IMR-90 (cell line): ENCODE data around the gene MGST2. TPM values are rescaled to one million over a fixed set of nuclear protein-coding genes. Genes with fewer than 3 reads are reported as not detected.
A peak's percentile ranks its signal among the peaks of the same experiment; 100 is the strongest.

Source experiments
- ATAC-seq: fragments of 200-7000 bp; cut with Tn5 transposase; 2 replicates; pipeline ENCODE4 v1.9.1; 2020; ENCODE audit warnings: low read depth, mild to moderate bottlenecking, moderate library complexity
- BruUV-seq: library from RNA; stranded (reverse); fragments of 400-500 nt; replicated peaks from 2 replicates; lab custom pipeline; 2021; lab: Mats Ljungman, UMichigan
- CTCF ChIA-PET: fragments of 300-600 bp; formaldehyde crosslinking; extraction: SDS; loops from one replicate; lab custom pipeline; 2021; ENCODE audit warnings: antibody characterized with exemption; lab: Yijun Ruan, JAX
- POLR2A ChIA-PET: fragments of 300-600 bp; sonication (Branson Sonifier 250); formaldehyde crosslinking; loops from one replicate; lab custom pipeline; 2022; ENCODE audit warnings: antibody characterized with exemption; ENCODE audit not compliant: unreplicated experiment; lab: Charles Lee
- DNase-seq: peaks from one replicate; pipeline ENCODE4 v3.0.0; 2013
- H2AFZ ChIP-seq: replicated peaks from 2 replicates; pipeline ENCODE3; 2013; ENCODE audit warnings: low read length, mild to moderate bottlenecking; ENCODE audit not compliant: poor library complexity
- H2AK5ac ChIP-seq: 2 replicates; pipeline ENCODE4 v1.6.1; 2013; ENCODE audit warnings: low read depth, low read length, inconsistent platforms
- H2AK9ac ChIP-seq: replicated peaks from 2 replicates; pipeline ENCODE3; 2013; ENCODE audit warnings: mild to moderate bottlenecking, low read depth, low read length, moderate library complexity; ENCODE audit not compliant: poor library complexity
- H2BK120ac ChIP-seq: 2 replicates; pipeline ENCODE4 v1.6.1; 2013; ENCODE audit warnings: low read depth, low read length, inconsistent platforms
- H2BK15ac ChIP-seq: 3 replicates; pipeline ENCODE4 v1.6.1; 2013; ENCODE audit warnings: low read depth, low read length, inconsistent platforms
- H2BK20ac ChIP-seq: 2 replicates; pipeline ENCODE4 v1.6.1; 2013; ENCODE audit warnings: low read depth, mild to moderate bottlenecking, inconsistent platforms, low read length, moderate library complexity
- H2BK5ac ChIP-seq: 2 replicates; pipeline ENCODE4 v1.6.1; 2013; ENCODE audit warnings: mild to moderate bottlenecking, low read depth, low read length, inconsistent platforms; ENCODE audit not compliant: poor library complexity, severe bottlenecking
- H3K14ac ChIP-seq: replicated peaks from 2 replicates; pipeline ENCODE4 v1.6.1; 2013; ENCODE audit warnings: low read depth, low read length, inconsistent platforms
- H3K18ac ChIP-seq: 2 replicates; pipeline ENCODE4 v1.6.1; 2013; ENCODE audit warnings: low read depth, low read length, control low read depth
- H3K23ac ChIP-seq: 2 replicates; pipeline ENCODE4 v1.6.1; 2013; ENCODE audit warnings: low read depth, low read length, inconsistent platforms
- H3K27ac ChIP-seq: 2 replicates; pipeline ENCODE4 v1.5.1; 2013; ENCODE audit warnings: mild to moderate bottlenecking, control low read depth, low read length; ENCODE audit not compliant: insufficient read depth
- H3K27me3 ChIP-seq: 2 replicates; pipeline ENCODE4 v1.6.1; 2013; ENCODE audit warnings: low read length; ENCODE audit not compliant: control insufficient read depth, insufficient read depth
- H3K36me3 ChIP-seq: 2 replicates; pipeline ENCODE4 v1.6.1; 2013; ENCODE audit warnings: low read length, mixed read lengths; ENCODE audit not compliant: control insufficient read depth, insufficient read depth
- H3K4ac ChIP-seq: 2 replicates; pipeline ENCODE4 v1.6.1; 2013; ENCODE audit warnings: low read depth, low read length, inconsistent platforms
- H3K4me1 ChIP-seq: 2 replicates; pipeline ENCODE4 v1.6.1; 2013; ENCODE audit warnings: low read length, mixed read lengths; ENCODE audit not compliant: control insufficient read depth, insufficient read depth
- H3K4me2 ChIP-seq: 2 replicates; pipeline ENCODE4 v1.6.1; 2013; ENCODE audit warnings: low read depth, mild to moderate bottlenecking, control low read depth, low read length, moderate library complexity
- H3K4me3 ChIP-seq: 2 replicates; pipeline ENCODE4 v1.5.1; 2013; ENCODE audit warnings: low read depth, mild to moderate bottlenecking, control low read depth, low read length, moderate library complexity; ENCODE audit not compliant: insufficient read depth
- H3K56ac ChIP-seq: 2 replicates; pipeline ENCODE4 v1.6.1; 2013; ENCODE audit warnings: low read length, inconsistent platforms; ENCODE audit not compliant: insufficient read depth; ENCODE audit errors: extremely low read depth
- H3K79me1 ChIP-seq, 2 experiments: 2 replicates each; pipeline ENCODE4 v1.6.1; 2013; ENCODE audit warnings: low read length in 2 of 2, inconsistent platforms in 1 of 2, low read depth in 1 of 2
- H3K9ac ChIP-seq: 2 replicates; pipeline ENCODE4 v1.6.1; 2013; ENCODE audit warnings: low read depth, low read length, control low read depth
- H3K9me1 ChIP-seq: 2 replicates; pipeline ENCODE4 v1.6.1; 2013; ENCODE audit warnings: low read length, inconsistent platforms; ENCODE audit not compliant: insufficient read depth
- H3K9me3 ChIP-seq: 2 replicates; pipeline ENCODE4 v1.6.1; 2013; ENCODE audit warnings: low read length; ENCODE audit not compliant: control insufficient read depth, insufficient read depth
- H4K20me1 ChIP-seq: 2 replicates; pipeline ENCODE4 v1.6.1; 2013; ENCODE audit warnings: low read length, inconsistent platforms; ENCODE audit not compliant: insufficient read depth
- H4K5ac ChIP-seq: 2 replicates; pipeline ENCODE4 v1.6.1; 2013; ENCODE audit warnings: mild to moderate bottlenecking, low read depth, low read length, control low read depth
- H4K8ac ChIP-seq, 2 experiments: 2 replicates each; pipeline ENCODE4 v1.6.1; 2013; ENCODE audit warnings: low read depth in 2 of 2, low read length in 2 of 2, control low read depth in 1 of 2, inconsistent platforms in 1 of 2
- H4K91ac ChIP-seq: 2 replicates; pipeline ENCODE4 v1.6.1; 2013; ENCODE audit warnings: low read depth, low read length, inconsistent platforms; ENCODE audit not compliant: insufficient read depth
- BHLHE40 ChIP-seq: fragments of 150-350 bp; IDR thresholded peaks from 2 replicates; pipeline ENCODE4 v1.6.1; 2016; ENCODE audit warnings: mild to moderate bottlenecking, low read depth, low read length
- CEBPB ChIP-seq: IDR thresholded peaks from 2 replicates; pipeline ENCODE4 v1.6.1; 2012; ENCODE audit warnings: low read depth, low read length, improper control_type of control experiment
- CHD1 ChIP-seq: IDR thresholded peaks from 2 replicates; pipeline ENCODE4 v1.6.1; 2012; ENCODE audit warnings: low read depth, low read length, improper control_type of control experiment
- CTCF ChIP-seq: conservative IDR thresholded peaks from 2 replicates; pipeline ENCODE4 v1.5.1; 2012; ENCODE audit warnings: mild to moderate bottlenecking, low read depth, low read length, improper control_type of control experiment
- FOS ChIP-seq: fragments of 150-350 bp; IDR thresholded peaks from 2 replicates; pipeline ENCODE4 v1.6.1; 2016; ENCODE audit warnings: low read depth, low read length
- MAFK ChIP-seq: IDR thresholded peaks from 2 replicates; pipeline ENCODE4 v1.6.1; 2012; ENCODE audit warnings: low read depth, low read length, improper control_type of control experiment
- MAZ ChIP-seq: IDR thresholded peaks from 2 replicates; pipeline ENCODE4 v1.6.1; 2012; ENCODE audit warnings: low read depth, mild to moderate bottlenecking, low read length, improper control_type of control experiment, moderate library complexity, borderline replicate concordance
- NFE2L2 ChIP-seq: fragments of 150-350 bp; IDR thresholded peaks from 2 replicates; pipeline ENCODE4 v1.6.1; 2016; ENCODE audit warnings: low read depth, mild to moderate bottlenecking, low read length
- POLR2A ChIP-seq: IDR thresholded peaks from 2 replicates; pipeline ENCODE4 v1.6.1; 2012; ENCODE audit warnings: mild to moderate bottlenecking, low read depth, low read length
- RAD21 ChIP-seq: IDR thresholded peaks from 2 replicates; pipeline ENCODE4 v1.6.1; 2012; ENCODE audit warnings: low read length, improper control_type of control experiment
- RCOR1 ChIP-seq: IDR thresholded peaks from 2 replicates; pipeline ENCODE4 v1.6.1; 2012; ENCODE audit warnings: mild to moderate bottlenecking, low read length, improper control_type of control experiment; ENCODE audit not compliant: insufficient replicate concordance
- RFX5 ChIP-seq: IDR thresholded peaks from 2 replicates; pipeline ENCODE4 v1.8.0; 2012; ENCODE audit warnings: low read depth, mild to moderate bottlenecking, low read length, moderate library complexity
- WGBS, 2 experiments: methylation state at CpG; one replicate each; pipeline versions ENCODE4 v1.1.5 to v1.1.7; 2013; ENCODE audit warnings: missing lambda C conversion rate in 2 of 2; ENCODE audit not compliant: insufficient read length in 1 of 2; ENCODE audit errors: extremely low coverage in 2 of 2; 5-methylcytosine and 5-hydroxymethylcytosine counted together
- dilution Hi-C: fragments of 300-500 bp; cut with HindIII; formaldehyde crosslinking; loops from one replicate; pipeline ENCODE4 v1.14.3; 2018; ENCODE audit warnings: low sequenced_read_pairs; ENCODE audit not compliant: unreplicated experiment
- in situ Hi-C: fragments of 300-500 bp; cut with MboI; formaldehyde crosslinking; loops from 3 replicates; pipeline ENCODE4 v1.14.3; 2019; ENCODE audit warnings: low sequenced_read_pairs, inconsistent platforms, mixed read lengths
- intact Hi-C: fragments of 100-400 bp; cut with micrococcal nuclease; formaldehyde crosslinking; loops from 2 replicates; pipeline ENCODE4 v1.10.0; 2022
- polyA plus RNA-seq, 3 experiments: library from polyadenylated mRNA; depleted of rRNA; stranded (reverse); fragments of >200 nt; gene quantifications; 2 replicates each; pipeline ENCODE4 v1.2.3, GENCODE V29; 2012; ENCODE audit warnings: low replicate concordance in 1 of 3
- total RNA-seq: library from RNA; depleted of rRNA; stranded (reverse); fragments of >200 nt; gene quantifications from 2 replicates; pipeline ENCODE4 v1.2.3, GENCODE V29; 2012
- TF ChIP-seq, protein P1 (sequence below): fragments of 150-350 bp; IDR thresholded peaks from 2 replicates; pipeline ENCODE4 v1.6.1; 2017; ENCODE audit warnings: mild to moderate bottlenecking, antibody characterized with exemption, low read length, low read depth

The MGST2 gene
- total and polyA plus RNA-seq, 2 of the 4 experiments (the other 2 are of a cell fraction): 4.8 to 10.5 TPM

DNA sequence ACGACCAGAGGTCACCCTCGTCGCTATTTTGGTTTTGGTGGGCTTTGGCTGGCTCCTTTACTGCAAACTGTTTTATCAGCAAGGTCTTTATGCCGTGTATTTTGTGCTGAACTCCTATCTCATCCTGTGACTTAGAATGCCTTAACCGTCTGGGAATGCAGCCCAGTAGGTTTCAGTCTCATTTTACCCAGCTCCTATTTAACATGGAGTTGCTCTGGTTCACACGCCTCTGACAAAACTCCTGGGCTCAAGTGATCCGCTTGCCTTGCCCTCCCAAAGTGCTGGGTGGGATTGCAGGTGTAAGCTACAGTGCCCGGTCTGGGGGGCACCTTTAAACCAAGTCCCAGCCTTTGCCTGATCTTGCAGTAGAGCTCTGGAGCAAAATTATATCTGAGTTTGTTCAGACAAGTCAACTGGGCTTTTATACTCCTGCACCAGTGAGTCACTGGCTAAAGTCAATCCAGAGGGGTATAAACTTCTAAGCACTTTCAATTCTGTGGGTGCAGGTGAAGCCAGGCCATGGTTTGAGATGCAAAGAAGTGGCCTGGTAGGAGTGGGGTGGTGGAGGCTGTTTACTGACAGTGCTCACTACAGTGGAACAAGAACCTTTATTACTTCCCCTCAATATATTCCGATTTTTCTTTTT is 50.2 kb downstream of the MGST2 start:
- Histone ChIP-seq H4K5ac (no peak overlapping the region), H2BK15ac (no peak overlapping the region), H3K4me2 (no peak overlapping the region), H2AFZ (no peak overlapping the region), H2BK20ac (no peak overlapping the region), H4K8ac (no peak overlapping the region), H3K79me1 (no peaks in the 10 kb centered on the region), H3K56ac (no peak overlapping the region), H4K20me1 (no peaks in the 10 kb centered on the region), H3K4me3 (no peak overlapping the region), H3K9ac (no peak overlapping the region), H2AK9ac (no peak overlapping the region), H3K9me3 (no peaks in the 10 kb centered on the region), H2BK5ac (no peak overlapping the region), H3K9me1 (peaks cover 3% of the 10 kb centered on the region; the same call in 1 of the 2 replicates), H3K4me1 (peaks cover 6% of the 10 kb centered on the region; the same call in 1 of the 2 replicates), H2AK5ac (no peak overlapping the region), H3K23ac (no peak overlapping the region), H3K27ac (no peak overlapping the region), H4K91ac (no peak overlapping the region), H3K36me3 (peaks cover 12% of the 10 kb centered on the region; the same call in 1 of the 2 replicates), H3K4ac (no peak overlapping the region), H3K14ac (no peak overlapping the region), H2BK120ac (no peak overlapping the region), H3K27me3 (no peaks in the 10 kb centered on the region), H3K18ac (no peak overlapping the region)
- dilution Hi-C loops: no loop called here
- WGBS, 2 experiments: 53% methylated on average over 3 of the region's 9 CpGs; no CpG with 5 or more reads in 1 of the 2 experiments
- BruUV-seq: no TSS peak
- ATAC-seq (peak; percentile 27; the same call in 1 of the 2 replicates), DNase-seq (peak; percentile 30)
- CTCF ChIA-PET: no interaction called here
- POLR2A ChIA-PET: no interaction called here
- in situ Hi-C loops: no loop called here
- TF ChIP-seq RCOR1: no peak
- TF ChIP-seq CEBPB: no peak
- no peak for TF ChIP-seq MAZ
- TF ChIP-seq NFE2L2: no peak
- TF ChIP-seq FOS: no peak
- no peak for TF ChIP-seq RAD21
- TF ChIP-seq CTCF: no peak
- no peak for TF ChIP-seq RFX5
- TF ChIP-seq POLR2A: no peak
- no peak for TF ChIP-seq BHLHE40
- TF ChIP-seq, protein P1, sequence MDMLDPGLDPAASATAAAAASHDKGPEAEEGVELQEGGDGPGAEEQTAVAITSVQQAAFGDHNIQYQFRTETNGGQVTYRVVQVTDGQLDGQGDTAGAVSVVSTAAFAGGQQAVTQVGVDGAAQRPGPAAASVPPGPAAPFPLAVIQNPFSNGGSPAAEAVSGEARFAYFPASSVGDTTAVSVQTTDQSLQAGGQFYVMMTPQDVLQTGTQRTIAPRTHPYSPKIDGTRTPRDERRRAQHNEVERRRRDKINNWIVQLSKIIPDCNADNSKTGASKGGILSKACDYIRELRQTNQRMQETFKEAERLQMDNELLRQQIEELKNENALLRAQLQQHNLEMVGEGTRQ: no peak
- no peak for TF ChIP-seq CHD1
- no peak for TF ChIP-seq MAFK
- intact Hi-C loops: no loop called here
